Endodermal cell (in vitro differentiated cells): ENCODE data around the gene CAPN12. TPM values are rescaled to one million over a fixed set of nuclear protein-coding genes. Genes with fewer than 3 reads are reported as not detected.

Source experiments
- DNase-seq: peaks from one replicate; pipeline ENCODE4 v3.0.0-alpha.2; 2017
- H3K27ac ChIP-seq: 2 replicates; pipeline ENCODE4 v1.5.1; 2013; ENCODE audit warnings: mild to moderate bottlenecking, low read depth, low read length, moderate library complexity
- H3K27me3 ChIP-seq: 2 replicates; pipeline ENCODE4 v1.6.1; 2013; ENCODE audit warnings: mild to moderate bottlenecking, low read length, moderate library complexity; ENCODE audit not compliant: insufficient read depth, control insufficient read depth, poor library complexity, severe bottlenecking
- H3K36me3 ChIP-seq: 2 replicates; pipeline ENCODE4 v1.7.0; 2013; ENCODE audit warnings: mild to moderate bottlenecking, low read length, moderate library complexity; ENCODE audit not compliant: control insufficient read depth, insufficient read depth
- H3K4me1 ChIP-seq: one replicate; pipeline ENCODE4 v1.7.0; 2013; ENCODE audit warnings: low read length; ENCODE audit not compliant: control insufficient read depth, insufficient read depth
- H3K4me3 ChIP-seq: 2 replicates; pipeline ENCODE4 v1.5.1; 2013; ENCODE audit warnings: mild to moderate bottlenecking, low read length, moderate library complexity
- H3K9ac ChIP-seq: 2 replicates; pipeline ENCODE4 v1.6.1; 2013; ENCODE audit warnings: mild to moderate bottlenecking, low read length, moderate library complexity; ENCODE audit not compliant: poor library complexity, severe bottlenecking; ENCODE audit errors: extremely low read depth
- H3K9me3 ChIP-seq: 2 replicates; pipeline ENCODE4 v1.6.1; 2013; ENCODE audit warnings: mild to moderate bottlenecking, low read length, moderate library complexity; ENCODE audit not compliant: control insufficient read depth
- H3K27ac Mint-ChIP-seq: 2 replicates; pipeline ENCODE4 v1.8.0; 2020; ENCODE audit warnings: mixed read lengths
- H3K27me3 Mint-ChIP-seq: 2 replicates; pipeline ENCODE4 v1.8.0; 2021; ENCODE audit warnings: mild to moderate bottlenecking, mixed read lengths; ENCODE audit not compliant: insufficient read depth
- H3K36me3 Mint-ChIP-seq: 2 replicates; pipeline ENCODE4 v1.8.0; 2020; ENCODE audit warnings: low read depth, mixed read lengths
- H3K4me1 Mint-ChIP-seq: 2 replicates; pipeline ENCODE4 v1.8.0; 2020; ENCODE audit warnings: mixed read lengths
- H3K4me3 Mint-ChIP-seq: 2 replicates; pipeline ENCODE4 v1.8.0; 2020; ENCODE audit warnings: mild to moderate bottlenecking, moderate library complexity, mixed read lengths
- H3K9me3 Mint-ChIP-seq: 2 replicates; pipeline ENCODE4 v1.8.0; 2020; ENCODE audit warnings: mild to moderate bottlenecking, mixed read lengths
- WGBS, 2 experiments: methylation state at CpG; one replicate each; pipeline versions ENCODE4 v1.1.5 to v1.1.7; 2013; ENCODE audit warnings: missing lambda C conversion rate in 2 of 2, mixed read lengths in 1 of 2; ENCODE audit not compliant: insufficient coverage in 1 of 2, insufficient read length in 1 of 2; 5-methylcytosine and 5-hydroxymethylcytosine counted together
- long read RNA-seq, 4 experiments: library from polyadenylated mRNA in 2 of 4; library from RNA in 1 of 4; library from capped mRNA in 1 of 4; stranded (forward) in 3 of 4; unstranded in 1 of 4; transcript quantifications; one replicate each; pipeline ENCODE4 v2.0.0, GENCODE V29; 2020 to 2021; ENCODE audit warnings: inconsistent platforms in 1 of 4
- polyA plus RNA-seq, 2 experiments: library from polyadenylated mRNA; stranded (reverse); fragments of 50-300 nt; gene quantifications; one replicate each; pipeline ENCODE4 v1.2.3, GENCODE V29; 2013
- total RNA-seq, 2 donors: library from RNA; stranded (reverse); fragmentation: NEBNext Ultra II Directional in 1 of 2; extraction: Animal tissue kit (Norgen Biotek cat#: 25700) in 1 of 2; gene quantifications; 2 replicates in 1 of 2; 3 replicates in 1 of 2; pipeline ENCODE4 v1.2.1, GENCODE V29; 2021
- TF ChIP-seq, protein P1 (sequence below): fragments of 200-600 bp; sonication (generic); conservative IDR thresholded peaks from 2 replicates; pipeline ENCODE4 v1.5.0; 2021; ENCODE audit warnings: antibody characterized with exemption, mild to moderate bottlenecking

The CAPN12 gene, protein sequence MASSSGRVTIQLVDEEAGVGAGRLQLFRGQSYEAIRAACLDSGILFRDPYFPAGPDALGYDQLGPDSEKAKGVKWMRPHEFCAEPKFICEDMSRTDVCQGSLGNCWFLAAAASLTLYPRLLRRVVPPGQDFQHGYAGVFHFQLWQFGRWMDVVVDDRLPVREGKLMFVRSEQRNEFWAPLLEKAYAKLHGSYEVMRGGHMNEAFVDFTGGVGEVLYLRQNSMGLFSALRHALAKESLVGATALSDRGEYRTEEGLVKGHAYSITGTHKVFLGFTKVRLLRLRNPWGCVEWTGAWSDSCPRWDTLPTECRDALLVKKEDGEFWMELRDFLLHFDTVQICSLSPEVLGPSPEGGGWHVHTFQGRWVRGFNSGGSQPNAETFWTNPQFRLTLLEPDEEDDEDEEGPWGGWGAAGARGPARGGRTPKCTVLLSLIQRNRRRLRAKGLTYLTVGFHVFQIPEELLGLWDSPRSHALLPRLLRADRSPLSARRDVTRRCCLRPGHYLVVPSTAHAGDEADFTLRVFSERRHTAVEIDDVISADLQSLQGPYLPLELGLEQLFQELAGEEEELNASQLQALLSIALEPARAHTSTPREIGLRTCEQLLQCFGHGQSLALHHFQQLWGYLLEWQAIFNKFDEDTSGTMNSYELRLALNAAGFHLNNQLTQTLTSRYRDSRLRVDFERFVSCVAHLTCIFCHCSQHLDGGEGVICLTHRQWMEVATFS
- 10 to 100 TPM; 14.5 to 83.0 TPM for total RNA-seq
- polyA plus RNA-seq (2013, experiment 1 of 2) = 9.1 TPM
- polyA plus RNA-seq (2013, experiment 2 of 2) = 8.0 TPM
- long read RNA-seq, experiment 1, partial matches to known transcripts = 0 of 1 reads
- long read RNA-seq, experiment 1, other reads (novel, unspliced or antisense) = 1 of 1 reads
- long read RNA-seq, experiment 2, partial matches to known transcripts = 5 of 12 reads
- long read RNA-seq, experiment 2, other reads (novel, unspliced or antisense) = 6 of 12 reads
- long read RNA-seq, experiment 3, partial matches to known transcripts = 4 of 27 reads
- long read RNA-seq, experiment 3, other reads (novel, unspliced or antisense) = 19 of 27 reads
- long read RNA-seq, experiment 4, partial matches to known transcripts = 10 of 30 reads
- long read RNA-seq, experiment 4, other reads (novel, unspliced or antisense) = 14 of 30 reads

DNA sequence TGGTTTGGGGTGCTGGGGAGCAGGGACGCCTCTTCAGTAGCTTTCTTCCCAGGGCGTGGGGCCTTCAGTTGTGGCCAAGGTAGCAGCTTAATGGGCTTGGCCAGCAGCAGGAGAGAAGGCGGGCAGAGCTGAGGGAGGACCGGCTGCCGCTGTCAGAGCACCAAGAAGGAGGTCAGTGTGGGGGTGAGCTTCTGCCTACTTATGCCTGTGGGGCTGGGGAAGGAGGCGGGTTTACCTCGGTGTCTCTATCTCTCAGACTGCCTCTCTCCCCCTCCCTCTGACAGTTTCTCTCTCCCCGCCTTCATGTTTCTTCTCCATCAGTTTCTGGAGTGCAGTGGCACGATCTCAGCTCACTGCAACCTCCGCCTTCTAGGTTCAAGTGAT, at the start of gene CAPN12:
TSS of gene CAPN12 (minus strand) at position 177 of the 384 bp plus-strand sequence. CDS start 309 bp downstream, outside the sequence.
- Mint-ChIP-seq H3K27me3 (peaks cover 5% of the 10 kb centered on the region), H3K27ac (no peak within 1 kb of the TSS), H3K4me1 (no peaks in the 10 kb centered on the region), H3K9me3 (no peaks in the 10 kb centered on the region), H3K36me3 (no peaks in the 10 kb centered on the region), H3K4me3 (no peak within 1 kb of the TSS)
- no peaks in the 10 kb centered on the region for H3K27me3 ChIP-seq
- peak; percentile 49 for DNase-seq
- no peaks in the 10 kb centered on the region for H3K36me3 ChIP-seq
- H3K9me3 ChIP-seq = no peaks in the 10 kb centered on the region
- 90 to 94% methylated on average over 4 to 10 of the region's 10 CpGs for whole genome bisulfite sequencing, 2 experiments
- TF ChIP-seq, protein P1, sequence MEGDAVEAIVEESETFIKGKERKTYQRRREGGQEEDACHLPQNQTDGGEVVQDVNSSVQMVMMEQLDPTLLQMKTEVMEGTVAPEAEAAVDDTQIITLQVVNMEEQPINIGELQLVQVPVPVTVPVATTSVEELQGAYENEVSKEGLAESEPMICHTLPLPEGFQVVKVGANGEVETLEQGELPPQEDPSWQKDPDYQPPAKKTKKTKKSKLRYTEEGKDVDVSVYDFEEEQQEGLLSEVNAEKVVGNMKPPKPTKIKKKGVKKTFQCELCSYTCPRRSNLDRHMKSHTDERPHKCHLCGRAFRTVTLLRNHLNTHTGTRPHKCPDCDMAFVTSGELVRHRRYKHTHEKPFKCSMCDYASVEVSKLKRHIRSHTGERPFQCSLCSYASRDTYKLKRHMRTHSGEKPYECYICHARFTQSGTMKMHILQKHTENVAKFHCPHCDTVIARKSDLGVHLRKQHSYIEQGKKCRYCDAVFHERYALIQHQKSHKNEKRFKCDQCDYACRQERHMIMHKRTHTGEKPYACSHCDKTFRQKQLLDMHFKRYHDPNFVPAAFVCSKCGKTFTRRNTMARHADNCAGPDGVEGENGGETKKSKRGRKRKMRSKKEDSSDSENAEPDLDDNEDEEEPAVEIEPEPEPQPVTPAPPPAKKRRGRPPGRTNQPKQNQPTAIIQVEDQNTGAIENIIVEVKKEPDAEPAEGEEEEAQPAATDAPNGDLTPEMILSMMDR = no peak
- no peak within 1 kb of the TSS for H3K27ac ChIP-seq
- H3K4me1 ChIP-seq = no peaks in the 10 kb centered on the region
- H3K4me3 ChIP-seq = no peak within 1 kb of the TSS
- H3K9ac ChIP-seq = no peak within 1 kb of the TSS

DNA sequence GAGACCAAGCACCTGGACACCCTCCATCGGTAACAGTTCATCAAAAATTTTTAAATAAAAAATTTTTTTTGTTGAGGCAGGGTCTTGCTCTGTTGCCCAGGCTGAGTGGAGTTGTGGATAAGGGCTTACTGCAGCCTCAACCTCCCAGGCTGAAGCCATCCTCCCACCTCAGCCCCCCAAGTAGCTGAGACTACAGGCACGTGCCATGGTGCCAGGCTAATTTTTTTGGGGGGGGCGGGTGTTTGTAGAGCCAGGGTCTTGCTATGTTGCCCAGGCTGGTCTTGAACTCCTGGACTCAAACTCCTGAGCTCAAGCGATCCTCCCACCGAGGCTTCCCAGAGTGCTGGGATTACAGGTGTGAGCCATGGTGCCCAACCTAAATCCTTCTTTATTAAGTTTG, 49.4 kb upstream of the CAPN12 start:
- no peak overlapping the region for H3K9ac ChIP-seq
- Mint-ChIP-seq H3K4me1 (peaks cover 6% of the 10 kb centered on the region), H3K27me3 (no peaks in the 10 kb centered on the region), H3K4me3 (no peak overlapping the region), H3K27ac (no peak overlapping the region), H3K36me3 (no peaks in the 10 kb centered on the region), H3K9me3 (peaks cover 9% of the 10 kb centered on the region)
- no peak overlapping the region for H3K4me3 ChIP-seq
- 86 to 97% methylated on average over 3 to 5 of the region's 5 CpGs for WGBS, 2 experiments
- H3K9me3 ChIP-seq = no peaks in the 10 kb centered on the region
- no peak overlapping the region for H3K27ac ChIP-seq
- H3K4me1 ChIP-seq = no peaks in the 10 kb centered on the region
- no peak for DNase-seq
- no peaks in the 10 kb centered on the region for H3K27me3 ChIP-seq
- TF ChIP-seq, protein P1 = no peak
- H3K36me3 ChIP-seq = no peaks in the 10 kb centered on the region

DNA sequence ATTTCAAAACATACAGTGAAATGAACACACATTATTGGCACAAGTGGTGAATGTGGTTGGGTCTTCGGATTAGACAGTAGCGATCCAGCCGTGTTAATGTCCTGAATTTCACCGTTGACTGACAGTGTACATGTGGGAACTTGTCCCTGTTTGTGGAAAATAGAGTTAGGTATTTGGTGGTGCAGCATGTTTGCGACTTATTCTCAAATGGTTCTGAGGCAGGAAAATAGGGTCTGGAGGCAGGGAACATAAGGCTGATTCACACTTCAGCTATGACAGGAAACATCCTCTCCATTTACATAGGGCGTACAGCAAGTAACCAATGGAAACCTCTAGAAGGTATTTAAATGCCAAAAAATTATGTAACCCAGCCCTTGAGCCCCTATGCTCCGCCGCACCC, 48.9 kb upstream of the CAPN12 start:
- Mint-ChIP-seq H3K27me3 (no peaks in the 10 kb centered on the region), H3K36me3 (no peaks in the 10 kb centered on the region), H3K27ac (no peak overlapping the region), H3K4me1 (peaks cover 9% of the 10 kb centered on the region), H3K4me3 (peak overlapping the region; percentile 34), H3K9me3 (peaks cover 8% of the 10 kb centered on the region)
- H3K27me3 ChIP-seq = no peaks in the 10 kb centered on the region
- H3K36me3 ChIP-seq = no peaks in the 10 kb centered on the region
- 81 to 100% methylated on average over 4 to 8 of the region's 8 CpGs for WGBS, 2 experiments
- no peaks in the 10 kb centered on the region for H3K9me3 ChIP-seq
- DNase-seq = no peak
- H3K4me1 ChIP-seq = no peaks in the 10 kb centered on the region
- H3K27ac ChIP-seq = no peak overlapping the region
- H3K9ac ChIP-seq = no peak overlapping the region
- TF ChIP-seq, protein P1 = no peak
- no peak overlapping the region for H3K4me3 ChIP-seq
